GM21825 (cell line): ENCODE measurements around the gene JDP2.
A peak's percentile ranks its signal among the peaks of the same experiment; 100 is the strongest.
"Not testable (repeated sequence)": the region's sequence is repeated elsewhere in the genome, so short reads cannot be mapped to it uniquely, and the experiment has no call there.

Experiments
- ATAC-seq: cut with Tn5 transposase; IDR thresholded peaks from one replicate; pipeline ENCODE4 v1.9.1; 2021; ENCODE audit warnings: mild to moderate bottlenecking, moderate library complexity; ENCODE audit not compliant: unreplicated experiment

JDP2 gene

DNA sequence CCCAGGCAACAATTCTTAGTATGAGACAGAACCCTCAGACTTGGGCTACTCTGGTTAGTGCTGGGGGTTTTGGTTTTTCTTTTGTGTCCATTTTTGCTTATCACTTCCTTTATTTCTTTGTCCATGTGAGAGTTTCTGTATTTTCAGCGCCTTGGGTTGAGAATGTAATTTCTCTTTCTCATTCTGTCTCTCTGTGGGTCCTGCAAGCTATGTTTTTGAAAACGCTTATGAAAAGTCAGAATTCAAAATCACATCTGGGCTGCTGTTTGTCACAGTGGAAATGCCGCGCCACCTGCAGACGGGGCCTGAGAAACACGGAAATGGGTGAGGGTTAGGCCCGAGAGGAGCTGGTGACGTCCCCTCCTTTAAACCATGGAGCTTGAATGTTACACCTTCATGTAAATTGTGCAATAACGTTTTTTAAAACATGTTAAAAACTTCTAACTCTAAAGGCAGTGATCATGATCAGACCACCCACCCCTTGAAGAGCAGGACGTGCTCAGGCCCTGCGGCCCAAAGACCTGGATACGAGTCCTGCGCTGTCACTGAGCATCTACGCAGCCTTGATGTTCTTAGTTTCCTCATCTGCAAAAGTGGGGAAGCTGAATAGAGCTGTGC is 26.1 kb downstream of the JDP2 start:
- ATAC-seq, result peak; percentile 51

DNA sequence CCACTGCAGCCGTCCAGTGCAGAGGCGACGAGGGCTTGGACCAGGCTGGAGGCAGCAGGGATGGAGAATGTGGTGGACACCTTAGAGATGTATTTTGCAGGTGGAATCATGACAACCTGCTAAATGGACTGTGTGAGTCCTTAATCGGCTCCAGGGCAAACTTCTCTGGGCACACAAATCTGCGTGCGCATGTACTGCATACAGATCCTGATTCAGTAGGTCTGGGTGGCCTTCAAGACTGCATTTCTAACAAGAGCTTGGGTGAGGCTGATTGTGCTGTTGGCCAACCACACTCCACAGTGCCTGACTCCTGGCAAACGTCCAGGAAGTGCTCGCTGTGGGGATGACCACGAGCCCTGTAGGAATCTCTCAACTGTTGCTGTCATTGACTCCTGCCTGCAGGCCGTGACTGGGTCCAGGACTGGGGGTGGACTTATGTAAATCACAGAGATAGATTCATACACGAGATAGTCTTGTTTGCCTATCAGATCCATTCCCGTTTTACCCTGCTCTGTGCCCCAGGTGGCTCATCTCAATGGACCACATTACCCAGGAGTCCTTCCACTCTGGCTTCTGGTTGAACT is 27.2 kb downstream of the JDP2 start:
- ATAC-seq, result no peak

DNA sequence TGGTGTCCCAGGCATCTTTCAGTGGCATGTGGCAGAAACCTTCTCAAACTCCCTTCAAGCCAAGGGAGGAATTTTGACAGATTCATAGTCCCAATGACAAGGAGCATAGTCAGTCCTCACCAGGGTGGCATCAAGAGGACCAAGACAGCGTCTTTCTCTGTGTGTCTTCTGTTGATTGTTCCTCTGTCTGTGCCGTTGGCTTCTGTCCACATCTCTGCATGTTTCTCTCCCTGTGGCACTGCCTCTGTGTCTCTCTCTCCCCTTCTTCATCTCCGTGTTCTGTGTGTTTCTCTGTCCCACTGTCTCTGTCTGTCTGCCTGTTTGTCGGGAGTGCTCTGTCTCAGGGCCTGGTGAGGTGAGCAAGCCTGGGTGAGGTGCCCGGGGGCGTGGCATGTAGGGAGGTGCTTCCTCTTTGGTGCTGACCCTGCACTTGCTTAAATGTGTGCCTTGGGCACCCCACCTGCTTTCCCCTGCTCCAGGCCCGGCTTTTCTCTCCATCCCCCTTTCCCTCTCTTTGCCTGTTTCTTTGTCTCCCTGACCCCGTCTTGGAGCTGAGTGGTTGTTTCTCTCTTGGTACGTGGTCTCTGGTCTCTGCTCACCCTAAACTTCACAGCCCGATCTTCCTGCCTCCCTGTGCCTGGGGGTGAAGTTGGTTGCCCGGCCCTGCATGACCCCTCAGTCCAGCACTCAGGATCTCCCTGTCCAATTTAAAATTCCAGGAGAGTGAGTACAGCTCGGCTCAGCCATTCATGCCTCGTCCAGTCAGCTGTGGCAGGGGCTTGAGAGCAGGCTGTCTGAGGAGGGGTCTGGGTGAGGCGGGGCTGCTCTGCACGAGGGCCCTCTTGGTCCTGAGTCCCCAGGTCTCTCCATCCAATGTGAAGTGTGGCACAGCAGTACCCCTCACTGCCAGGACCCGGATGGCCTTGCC is 28.5 kb downstream of the JDP2 start:
- no peak for ATAC-seq

DNA sequence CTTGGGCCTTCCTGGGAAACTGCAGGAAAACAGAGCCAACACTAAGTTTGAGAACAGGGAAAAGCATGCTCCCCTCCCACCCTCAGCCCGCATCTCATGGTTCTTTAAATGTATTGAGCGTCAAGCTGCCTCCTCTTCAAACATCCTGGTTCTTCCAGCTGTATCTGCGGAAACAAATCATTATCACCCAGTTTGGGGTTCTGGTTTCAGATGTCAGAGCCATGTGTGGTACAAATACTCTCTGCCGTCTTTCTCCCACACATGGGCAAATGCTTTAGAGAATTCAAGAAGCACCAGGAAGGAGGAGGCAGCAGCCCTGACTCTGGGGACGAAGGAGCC is 29.1 kb downstream of the JDP2 start:
- ATAC-seq, result no peak

DNA sequence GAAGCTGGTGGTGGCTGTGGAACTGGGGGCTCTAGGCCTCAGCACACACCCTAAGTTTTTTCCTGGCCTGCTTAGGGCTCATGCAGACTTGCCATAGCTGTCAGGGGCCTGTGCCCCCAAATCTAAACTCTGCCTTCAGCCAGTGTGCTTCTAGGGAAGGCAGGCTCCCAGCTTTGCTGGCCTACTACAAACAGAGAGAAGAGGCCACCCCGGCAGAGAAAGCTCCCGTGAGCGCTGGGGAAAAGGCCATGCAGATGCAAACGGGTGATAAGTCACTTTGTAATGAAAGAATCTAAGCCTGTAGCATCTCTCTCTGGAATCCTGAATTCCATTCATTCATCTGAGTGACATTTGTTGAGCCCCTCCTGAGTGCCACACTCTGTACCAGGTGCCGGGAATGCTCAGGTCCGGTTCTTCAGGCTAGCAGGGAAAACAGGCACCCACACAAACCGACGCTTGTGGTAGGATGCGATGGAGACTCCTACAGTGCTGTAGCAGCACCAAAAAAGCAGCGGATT is 29.9 kb downstream of the JDP2 start:
- no peak for ATAC-seq

DNA sequence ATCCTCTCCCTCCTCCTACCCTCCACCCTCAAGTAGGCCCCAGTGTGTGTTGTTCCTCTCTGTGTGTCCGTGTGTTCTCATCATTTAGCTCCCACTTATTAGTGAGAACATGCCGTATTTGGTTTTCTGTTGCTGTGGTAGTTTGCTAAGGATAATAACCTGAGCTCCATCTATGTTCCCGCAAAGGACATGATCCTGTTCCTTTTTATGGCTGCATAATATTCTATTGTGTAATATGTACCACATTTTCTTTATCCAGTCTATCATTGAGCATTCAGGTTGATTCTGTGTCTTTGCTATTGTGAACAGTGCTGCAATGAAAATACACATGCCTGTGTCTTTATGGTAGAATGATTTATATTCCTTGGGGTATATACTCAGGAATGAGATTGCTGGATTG is 30.5 kb downstream of the JDP2 start:
- no peak for ATAC-seq

DNA sequence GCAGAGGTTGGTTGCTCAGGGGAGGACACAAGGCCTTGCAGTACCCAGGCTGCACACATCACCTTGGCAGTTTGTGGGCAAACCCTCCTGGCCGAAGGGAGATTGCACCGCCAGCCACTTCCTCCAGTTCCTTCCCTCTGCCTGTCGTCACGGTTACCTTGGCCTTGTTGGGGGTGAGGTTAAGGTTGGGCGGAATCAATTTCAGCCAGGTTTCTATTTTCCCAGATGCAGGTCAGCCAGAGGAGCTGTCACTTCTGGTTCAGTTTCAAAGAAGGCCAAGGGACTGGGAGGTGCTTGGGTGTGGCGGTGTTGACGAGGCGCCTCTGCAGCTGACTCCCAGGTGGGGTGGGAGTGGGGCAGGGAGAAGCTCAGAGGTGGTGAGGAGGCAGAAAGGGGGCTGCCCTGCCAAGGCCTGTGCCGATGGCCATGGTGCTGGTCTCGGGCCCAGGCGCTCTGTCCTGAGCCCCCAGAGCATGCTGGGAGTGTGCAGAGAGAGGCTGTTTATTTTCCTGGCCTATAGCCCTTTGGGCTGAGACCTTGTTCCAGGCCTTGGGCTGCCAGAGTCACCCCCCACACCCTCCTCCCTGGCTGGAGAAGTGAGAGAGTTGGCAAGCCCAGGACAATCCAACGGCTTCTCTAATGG is 31.4 kb downstream of the JDP2 start:
- no peak for ATAC-seq

DNA sequence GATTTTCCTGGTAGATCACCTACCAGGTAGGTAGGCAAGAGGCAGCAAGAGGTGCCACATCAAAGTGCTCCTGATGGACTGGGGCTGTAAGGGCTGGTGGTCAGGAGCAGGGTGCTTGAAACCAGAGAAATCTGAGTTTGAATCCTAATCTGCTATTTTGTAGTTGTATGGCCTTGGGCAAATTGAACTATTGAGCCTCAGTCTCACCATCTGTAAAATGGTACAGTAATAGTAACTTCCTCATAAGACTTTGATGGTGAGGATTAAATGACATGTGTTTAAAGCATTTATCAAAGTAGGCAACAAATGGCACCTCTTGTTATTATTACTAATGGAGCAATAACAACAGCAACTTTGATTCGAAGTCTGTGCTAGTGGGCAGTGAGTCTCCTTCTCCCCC is 32.0 kb downstream of the JDP2 start:
- no peak for ATAC-seq

DNA sequence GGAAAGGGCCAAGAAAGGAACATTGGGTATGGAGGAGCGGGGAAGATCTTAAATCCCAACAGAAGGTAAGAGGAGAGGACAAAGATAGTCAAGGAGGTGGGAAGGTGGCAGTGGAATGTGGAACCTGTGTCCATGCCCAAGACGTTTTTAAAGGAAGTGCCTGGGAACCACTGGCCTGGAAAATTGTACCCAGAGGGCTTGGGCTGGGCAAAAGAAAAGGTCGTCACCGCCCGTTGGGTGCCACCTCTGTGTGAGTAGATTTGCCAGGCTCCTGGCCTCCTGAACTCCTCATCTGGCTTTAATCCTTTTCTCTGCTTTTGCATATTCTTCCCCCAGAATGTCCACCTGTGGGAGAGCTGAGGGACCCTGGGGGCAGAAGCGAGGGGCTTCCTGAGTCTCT is 32.6 kb downstream of the JDP2 start:
- ATAC-seq, result no peak

DNA sequence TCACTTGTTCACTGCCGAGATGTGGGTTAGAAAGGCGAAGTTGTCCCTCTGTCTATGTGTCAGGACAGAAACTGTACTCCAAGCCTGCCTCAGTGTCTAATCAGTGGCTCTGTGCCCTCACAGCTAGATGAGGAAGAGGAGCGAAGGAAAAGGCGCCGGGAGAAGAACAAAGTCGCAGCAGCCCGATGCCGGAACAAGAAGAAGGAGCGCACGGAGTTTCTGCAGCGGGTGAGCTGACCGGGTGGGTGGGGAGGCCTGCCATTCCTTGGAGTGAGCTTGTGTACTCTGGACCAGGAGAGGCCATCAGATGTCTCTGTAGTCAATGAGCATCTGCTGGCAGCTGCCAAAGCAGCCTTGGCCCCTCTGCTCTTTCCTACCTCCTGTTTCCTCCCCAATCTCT is 33.5 kb downstream of the JDP2 start:
- no peak for ATAC-seq

DNA sequence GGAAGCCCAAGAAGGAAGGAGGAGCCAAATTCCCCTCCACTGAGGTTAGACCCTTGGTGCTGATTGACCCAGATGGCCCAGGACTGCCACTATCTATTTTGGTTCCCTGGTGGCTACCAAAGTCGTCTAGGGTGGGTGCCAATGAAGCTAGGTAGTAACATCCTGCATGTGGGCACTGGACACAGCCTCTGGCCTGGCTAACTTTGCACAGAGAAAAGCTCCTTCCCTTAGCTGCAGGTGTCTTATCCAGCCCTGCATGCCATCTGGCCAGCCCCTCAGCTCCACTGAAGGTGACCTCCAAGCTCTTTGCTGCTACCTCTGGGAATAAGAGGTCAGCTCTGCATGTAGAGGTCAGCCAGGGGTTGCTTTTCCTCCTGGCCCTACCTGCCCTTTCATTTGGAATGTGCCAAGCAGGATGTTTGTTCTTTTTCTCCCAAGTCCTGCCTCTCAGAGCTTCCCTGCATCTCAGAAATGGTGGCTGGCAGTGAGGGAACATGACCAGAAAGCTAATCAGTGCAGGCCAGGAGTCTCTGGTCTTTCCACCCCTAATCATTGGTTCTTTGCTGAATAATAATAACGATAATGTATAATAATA is 34.0 kb downstream of the JDP2 start:
- no peak for ATAC-seq

DNA sequence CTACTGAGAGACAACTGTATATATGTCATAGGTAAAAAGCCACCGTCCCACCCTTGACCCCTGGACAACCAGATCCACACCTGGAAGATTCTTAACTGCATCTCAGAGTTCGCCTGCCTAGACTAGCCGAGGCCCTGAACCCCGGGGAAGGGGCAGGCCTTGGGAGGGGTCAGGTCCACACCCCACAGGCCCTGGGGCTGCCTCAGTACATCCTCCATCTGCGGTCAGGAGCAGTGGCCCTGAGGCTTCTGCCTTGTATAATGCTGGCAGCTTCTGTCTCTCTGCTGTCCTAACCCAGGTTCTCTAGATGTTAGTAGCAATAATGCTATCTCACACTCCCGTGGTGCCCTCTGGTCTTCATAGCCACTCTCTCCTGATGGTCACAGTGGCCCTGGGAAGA is 36.8 kb downstream of the JDP2 start:
- no peak for ATAC-seq

DNA sequence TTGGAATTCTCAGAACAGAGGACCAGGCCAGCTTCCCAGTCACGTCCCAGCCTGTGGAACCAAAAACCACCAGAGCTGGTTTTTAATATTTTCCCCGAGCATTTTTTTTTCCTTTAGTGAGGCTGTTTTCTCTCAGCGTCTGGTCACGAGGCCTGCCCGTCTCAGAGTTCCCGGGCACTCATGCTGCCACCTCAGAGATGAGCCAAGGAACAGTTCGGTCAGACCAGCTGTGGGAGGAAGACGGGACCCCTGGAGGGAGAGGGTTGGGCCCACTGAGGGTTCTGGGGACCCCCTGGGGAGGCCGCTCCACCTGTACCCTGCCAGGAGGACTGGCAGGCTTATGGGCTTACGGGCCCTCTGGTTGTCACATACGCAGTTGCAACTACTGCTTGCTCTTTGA is 39.9 kb downstream of the JDP2 start:
- no peak for ATAC-seq

DNA sequence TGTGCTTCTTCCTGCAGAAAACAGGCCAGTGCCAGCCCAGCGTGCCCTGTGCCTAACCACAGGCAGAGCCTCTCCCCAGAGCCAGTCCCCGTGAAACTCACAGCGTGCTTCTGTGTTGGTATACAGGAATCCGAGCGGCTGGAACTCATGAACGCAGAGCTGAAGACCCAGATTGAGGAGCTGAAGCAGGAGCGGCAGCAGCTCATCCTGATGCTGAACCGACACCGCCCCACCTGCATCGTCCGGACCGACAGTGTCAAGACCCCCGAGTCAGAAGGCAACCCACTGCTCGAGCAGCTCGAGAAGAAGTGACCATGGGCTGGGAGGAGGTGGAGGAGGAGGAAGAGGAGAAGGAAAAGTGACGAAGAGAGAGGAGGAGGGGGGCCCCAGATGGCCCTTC is 41.3 kb downstream of the JDP2 start:
- no peak for ATAC-seq

DNA sequence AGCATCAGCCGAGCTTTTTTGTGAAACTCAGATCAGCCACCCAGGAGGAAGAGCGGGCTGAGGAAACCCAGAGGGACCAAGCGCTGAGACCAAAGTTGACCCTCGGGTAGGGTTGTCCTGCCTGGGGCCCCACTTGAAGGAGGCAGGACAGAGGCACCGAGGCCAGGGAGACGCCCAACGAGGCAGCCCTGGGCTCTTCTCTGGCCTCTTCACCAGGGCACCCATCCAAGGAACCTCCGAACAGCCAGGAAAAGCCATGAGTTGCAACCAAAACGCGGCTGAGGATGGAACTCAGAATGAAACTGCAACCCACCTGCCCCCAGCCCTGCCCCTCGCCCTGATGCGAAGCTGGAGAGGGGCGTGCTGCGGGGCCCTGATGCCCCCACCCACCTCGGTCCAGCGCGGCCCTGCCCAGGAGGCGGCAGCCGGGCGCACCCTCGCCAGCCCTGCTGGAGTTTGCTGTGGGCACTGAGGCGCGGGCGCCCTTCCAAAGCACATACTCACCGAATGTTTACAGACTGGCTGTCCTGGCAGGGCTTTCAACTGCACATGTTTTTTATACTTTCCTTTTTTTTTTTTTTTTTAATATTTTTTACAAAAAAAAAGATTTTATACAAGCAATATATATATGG is 41.9 kb downstream of the JDP2 start:
- ATAC-seq, result no peak

DNA sequence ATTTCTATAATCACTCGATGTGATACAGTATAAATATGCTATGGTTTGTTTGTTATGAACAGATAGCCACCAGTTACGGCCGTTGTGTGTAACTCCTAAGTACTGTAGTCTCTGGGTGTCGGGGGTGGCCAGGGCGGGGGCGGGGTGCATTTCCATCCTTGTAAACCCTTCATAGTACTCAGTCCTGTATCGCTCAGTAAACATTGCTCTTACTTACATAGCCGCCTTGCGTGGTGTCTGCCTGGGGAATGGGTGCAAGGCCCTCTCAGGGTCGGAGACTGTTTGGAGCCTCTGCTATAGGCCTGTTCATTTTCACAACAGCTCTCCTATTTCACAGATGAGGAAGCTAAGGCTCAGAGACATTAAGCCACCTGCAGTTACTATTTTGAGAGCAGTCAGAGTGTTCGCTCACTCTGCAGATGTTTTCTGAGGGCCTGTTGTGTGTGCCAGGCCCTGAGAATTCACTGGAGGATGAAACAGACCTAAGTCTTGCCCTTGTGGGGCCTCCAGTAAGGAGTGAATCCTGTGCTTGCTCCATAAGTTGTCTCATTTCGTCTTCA is 42.5 kb downstream of the JDP2 start:
- no peak for ATAC-seq

DNA sequence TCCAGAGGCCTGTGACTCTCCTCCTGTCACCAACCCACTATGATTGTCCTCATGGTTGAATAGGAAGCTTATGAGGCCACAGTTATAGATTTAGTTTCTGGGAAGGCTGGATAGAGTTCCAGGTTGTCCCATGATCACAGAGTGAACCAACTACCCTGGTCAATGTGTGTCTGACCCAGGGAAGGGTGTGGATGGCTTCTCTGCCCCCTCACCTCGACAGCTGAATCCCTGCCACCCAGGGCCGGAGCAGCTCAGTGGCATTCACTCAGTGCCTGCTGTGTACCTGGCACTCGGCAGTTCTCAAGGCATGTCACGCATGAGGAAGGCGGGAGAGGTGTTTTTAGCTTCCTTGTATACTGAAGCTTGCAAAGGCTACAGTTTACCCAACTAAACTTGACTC is 43.2 kb downstream of the JDP2 start:
- ATAC-seq, result no peak

DNA sequence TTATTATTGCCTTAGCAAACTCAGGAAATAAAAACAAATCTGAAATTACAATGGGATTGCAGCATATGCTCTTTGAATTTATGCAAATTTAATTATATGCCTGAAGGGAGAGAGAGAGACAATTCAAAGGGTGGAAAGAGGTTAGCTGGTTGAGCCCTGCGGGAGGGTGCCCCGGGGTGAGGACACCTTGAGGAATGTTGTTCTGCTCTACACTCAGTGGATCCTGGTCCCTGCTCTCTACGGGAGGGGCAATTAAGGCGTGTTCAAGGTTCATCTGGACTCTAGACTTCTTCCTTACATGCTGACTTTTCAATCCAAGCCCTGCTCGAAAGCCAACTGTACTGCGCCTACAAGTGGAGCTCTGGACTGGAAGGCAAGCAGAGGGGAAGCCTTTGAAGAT is 46.3 kb downstream of the JDP2 start:
- not testable (repeated sequence) for ATAC-seq

DNA sequence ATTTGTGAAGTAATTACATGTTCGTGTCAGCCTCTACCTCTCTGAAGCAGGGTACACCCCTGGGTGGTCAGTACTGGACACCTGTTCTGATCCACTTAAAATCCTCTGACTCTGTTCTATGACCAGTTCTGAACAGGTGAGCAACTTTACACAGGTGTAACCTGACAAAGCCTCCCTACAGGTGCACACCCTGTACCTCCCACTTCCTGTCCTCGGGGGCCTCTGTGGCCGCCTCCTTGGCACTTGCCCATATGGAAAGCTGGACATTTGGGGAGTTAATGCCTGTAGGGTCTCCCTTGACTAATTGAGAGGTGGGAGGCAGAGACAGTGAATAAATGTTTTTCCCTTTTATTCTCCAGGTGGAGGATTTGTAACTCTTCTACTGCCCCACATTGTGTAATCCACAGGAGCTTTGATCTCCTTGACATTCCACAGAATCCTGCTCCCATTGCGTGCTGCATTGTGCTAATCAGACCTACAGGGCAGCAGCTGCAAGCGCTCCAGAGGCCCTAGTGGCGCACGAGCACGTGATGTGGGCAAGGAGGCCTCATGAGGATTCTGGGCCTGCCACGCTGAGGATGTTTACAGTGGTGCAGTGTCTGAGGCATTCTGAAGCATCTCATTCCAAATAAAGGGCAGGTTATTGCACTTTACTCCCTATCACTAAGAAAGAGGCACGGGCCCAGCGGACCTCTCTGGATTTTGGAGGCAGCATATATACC is 48.6 kb downstream of the JDP2 start:
- ATAC-seq, result no peak

DNA sequence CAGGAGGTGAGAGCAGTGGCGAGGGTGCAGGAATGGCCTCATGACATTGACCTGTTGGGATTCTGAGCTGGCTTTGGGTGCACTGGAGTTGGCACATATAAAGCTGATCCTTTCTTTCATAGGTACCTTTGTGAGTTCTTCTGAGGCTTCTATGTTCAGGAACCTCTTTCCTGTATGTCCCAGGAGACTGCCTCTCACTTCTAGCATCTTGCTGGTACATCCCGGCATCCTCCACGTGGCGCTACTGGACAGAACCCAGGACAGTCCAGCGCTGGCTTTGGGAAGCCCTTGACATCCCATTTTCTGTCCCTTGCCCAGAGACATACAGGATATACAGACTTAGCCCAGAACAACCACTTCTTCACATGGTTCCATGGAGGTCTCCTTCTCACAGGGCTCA is 50.1 kb downstream of the JDP2 start:
- ATAC-seq, result no peak
